Measurements from ENCODE around the gene NPIPB2. TPM values are rescaled to one million over a fixed set of nuclear protein-coding genes. Genes with fewer than 3 reads are reported as not detected.
A peak's percentile ranks its signal among the peaks of the same experiment; 100 is the strongest.

NPIPB2 gene
- total and polyA plus RNA-seq, 2 of the 13 experiments (the other 11 are each of a cell fraction or from before 2014, with no cell fraction given), result 1.8 to 4.1 TPM

GRCh38 chr16:11972128-11972527 lies 30.3 kb upstream of the NPIPB2 start (continued):
- no peak for TF ChIP-seq THAP7 (CRISPR knock-in tag; IDR thresholded peaks at IDR 0.05)
- no peak for TF ChIP-seq ZNF121 (CRISPR knock-in tag; IDR thresholded peaks at IDR 0.05)
- TF ChIP-seq ZNF777 (CRISPR knock-in tag; IDR thresholded peaks at IDR 0.05), result no peak
- TF ChIP-seq ZNF678 (CRISPR knock-in tag; IDR thresholded peaks at IDR 0.05), result no peak
- no peak for TF ChIP-seq ELF1 (CRISPR knock-in tag; IDR thresholded peaks at IDR 0.05)
- TF ChIP-seq TRIM24 (CRISPR knock-in tag; IDR thresholded peaks at IDR 0.05), result no peak
- no peak for TF ChIP-seq ZNF775 (CRISPR knock-in tag; IDR thresholded peaks at IDR 0.05; ENCODE audit: borderline replicate concordance)
- TF ChIP-seq ZNF274 (CRISPR knock-in tag; IDR thresholded peaks at IDR 0.05), result no peak
- TF ChIP-seq ZSCAN5A (CRISPR knock-in tag; IDR thresholded peaks at IDR 0.05; ENCODE audit: borderline replicate concordance), result no peak
- TF ChIP-seq SAP130 (CRISPR knock-in tag; IDR thresholded peaks at IDR 0.05; ENCODE audit: low read depth), result peak; percentile 19; the same call in 1 of the 2 replicates
- TF ChIP-seq HIVEP1 (CRISPR knock-in tag; IDR thresholded peaks at IDR 0.05), result no peak
- no peak for TF ChIP-seq EZH2 (conservative IDR thresholded peaks at IDR 0.05; ENCODE audit: low read depth, low read length)
- TF ChIP-seq PCBP1 (IDR thresholded peaks at IDR 0.05; ENCODE audit: borderline replicate concordance, low read depth, low read length), result no peak
- TF ChIP-seq ARID4A (CRISPR knock-in tag; IDR thresholded peaks at IDR 0.05; ENCODE audit: borderline replicate concordance), result no peak; the same call in 1 of the 2 replicates
- TF ChIP-seq IRX3 (CRISPR knock-in tag; IDR thresholded peaks at IDR 0.05; ENCODE audit: borderline replicate concordance, low read depth), result no peak
- no peak for TF ChIP-seq CCDC6 (CRISPR knock-in tag; IDR thresholded peaks at IDR 0.05)
- TF ChIP-seq SMAD9 (CRISPR knock-in tag; IDR thresholded peaks at IDR 0.05), result no peak
- no peak for TF ChIP-seq NBN (conservative IDR thresholded peaks at IDR 0.05)
- TF ChIP-seq FOSL2 (CRISPR knock-in tag; IDR thresholded peaks at IDR 0.05), result no peak
- TF ChIP-seq RBM39 (IDR thresholded peaks at IDR 0.05; ENCODE audit: low read depth, low read length, poor library complexity, severe bottlenecking), result no peak
- no peak for TF ChIP-seq FOXP4 (CRISPR knock-in tag; IDR thresholded peaks at IDR 0.05)
- no peak for TF ChIP-seq CHD2 (IDR thresholded peaks at IDR 0.05; ENCODE audit: low read depth, low read length)
- TF ChIP-seq TMF1 (CRISPR knock-in tag; IDR thresholded peaks at IDR 0.05; ENCODE audit: low read depth), result no peak
- TF ChIP-seq FOXK2 (IDR thresholded peaks at IDR 0.05), result no peak
- no peak for TF ChIP-seq BRD4 (CRISPR knock-in tag; IDR thresholded peaks at IDR 0.05)
